HCT116 (cell line): ENCODE measurements around the gene INPP5B. TPM values are rescaled to one million over a fixed set of nuclear protein-coding genes. Genes with fewer than 3 reads are reported as not detected.

Experiments
- ATAC-seq: fragments of 200-7000 bp; cut with Tn5 transposase; 2 replicates; pipeline ENCODE4 v1.9.1; 2020; ENCODE audit warnings: mild to moderate bottlenecking, moderate library complexity
- BruUV-seq: library from RNA; stranded (reverse); fragments of 400-500 nt; replicated peaks from 2 replicates; lab custom pipeline; 2021; lab: Mats Ljungman, UMichigan
- CTCF ChIA-PET: fragments of 300-600 bp; sonication (Branson Sonifier 250); formaldehyde crosslinking; loops from one replicate; lab custom pipeline; 2021; ENCODE audit warnings: antibody characterized with exemption; lab: Charles Lee
- POLR2A ChIA-PET: fragments of 300-600, 350-600 bp; sonication (Branson Sonifier 250); formaldehyde crosslinking; loops from one replicate; lab custom pipeline; 2021; ENCODE audit warnings: antibody characterized with exemption; lab: Charles Lee
- RAD21 ChIA-PET, 2 experiments: fragments of 300-600 bp; sonication (Branson Sonifier 250); formaldehyde crosslinking; loops; one replicate each; lab custom pipeline; 2023; ENCODE audit warnings: low total read pairs in 2 of 2; ENCODE audit not compliant: uncharacterized antibody in 2 of 2, unreplicated experiment in 2 of 2, low non-redundant PET in 1 of 2; lab: Charles Lee
- DNase-seq: peaks from one replicate; pipeline ENCODE4 v3.0.0-alpha.2; 2010; ENCODE audit warnings: low read depth, low spot score
- H2AFZ ChIP-seq: fragments of 200-600 bp; shearing (Covaris generic), sonication (generic); 2 replicates; pipeline ENCODE4 v1.6.1; 2017; ENCODE audit warnings: low read depth, mixed run types, mixed read lengths, antibody characterized with exemption, low read length; ENCODE audit not compliant: poor library complexity, severe bottlenecking
- H3K27ac ChIP-seq: 2 replicates; pipeline ENCODE4 v1.5.1; 2012; ENCODE audit warnings: low read depth, low read length
- H3K27me3 ChIP-seq: fragments of 200-600 bp; sonication (generic); 2 replicates; pipeline ENCODE4 v1.6.1; 2016; ENCODE audit warnings: mixed run types, low read length, mixed read lengths; ENCODE audit not compliant: insufficient read depth
- H3K36me3 ChIP-seq, 2 experiments: fragments of 200-500 bp in 1 of 2; fragments of 200-600 bp in 1 of 2; sonication (Bioruptor generic) in 1 of 2; sonication (generic) in 1 of 2; 2 replicates each; pipeline versions ENCODE4 v1.5.1 to v1.6.1; 2014 to 2016; ENCODE audit warnings: low read length in 2 of 2, inconsistent platforms in 1 of 2, mixed read lengths in 1 of 2, mixed run types in 1 of 2; ENCODE audit not compliant: insufficient read depth in 2 of 2, control insufficient read depth in 1 of 2
- H3K4me1 ChIP-seq, 2 experiments: fragments of 200-600 bp in 1 of 2; sonication (generic) in 1 of 2; 2 replicates each; pipeline versions ENCODE4 v1.5.1 to v1.6.1; 2012 to 2017; ENCODE audit warnings: low read length in 2 of 2, inconsistent platforms in 1 of 2, mild to moderate bottlenecking in 1 of 2, mixed read lengths in 1 of 2, mixed run types in 1 of 2, moderate library complexity in 1 of 2; ENCODE audit not compliant: insufficient read depth in 2 of 2, control insufficient read depth in 1 of 2
- H3K4me2 ChIP-seq: fragments of 200-600 bp; sonication (generic); 2 replicates; pipeline ENCODE4 v1.6.1; 2017; ENCODE audit warnings: mixed run types, low read length, mixed read lengths
- H3K4me3 ChIP-seq, 2 experiments: fragments of 200-600 bp in 1 of 2; sonication (generic) in 1 of 2; replicated peaks in 1 of 2; 2 replicates each; pipeline ENCODE4 v1.5.1; 2011 to 2016; ENCODE audit warnings: low read length in 2 of 2, control low read depth in 1 of 2, low read depth in 1 of 2, mild to moderate bottlenecking in 1 of 2, mixed read lengths in 1 of 2, mixed run types in 1 of 2
- H3K79me2 ChIP-seq: fragments of 200-600 bp; sonication (generic); 2 replicates; pipeline ENCODE4 v1.6.1; 2017; ENCODE audit warnings: mild to moderate bottlenecking, mixed run types, low read length, moderate library complexity, mixed read lengths; ENCODE audit not compliant: insufficient read depth
- H3K9ac ChIP-seq: fragments of 200-600 bp; sonication (generic); 2 replicates; pipeline ENCODE4 v1.6.1; 2016; ENCODE audit warnings: low read length, mixed read lengths
- H3K9me2 ChIP-seq: fragments of 200-600 bp; sonication (generic), shearing (Covaris generic); 2 replicates; pipeline ENCODE4 v1.6.1; 2017; ENCODE audit warnings: mixed run types, mild to moderate bottlenecking, moderate library complexity; ENCODE audit not compliant: insufficient read depth
- H3K9me3 ChIP-seq, 2 experiments: fragments of 200-500 bp in 1 of 2; fragments of 200-600 bp in 1 of 2; sonication (Bioruptor generic) in 1 of 2; sonication (generic) in 1 of 2; 2 replicates each; pipeline ENCODE4 v1.6.1; 2014 to 2017; ENCODE audit warnings: low read length in 2 of 2, mixed read lengths in 2 of 2, inconsistent platforms in 1 of 2, low read depth in 1 of 2, mild to moderate bottlenecking in 1 of 2, mixed run types in 1 of 2, moderate library complexity in 1 of 2; ENCODE audit not compliant: control insufficient read depth in 1 of 2, insufficient read depth in 1 of 2
- H4K20me1 ChIP-seq: fragments of 200-600 bp; sonication (generic), shearing (Covaris generic); 2 replicates; pipeline ENCODE4 v1.6.1; 2017; ENCODE audit warnings: mixed run types, mild to moderate bottlenecking, moderate library complexity; ENCODE audit not compliant: insufficient read depth
- CBX3 ChIP-seq: IDR thresholded peaks from 2 replicates; pipeline ENCODE4 v1.6.1; 2012; ENCODE audit warnings: low read depth
- CEBPB ChIP-seq: IDR thresholded peaks from 2 replicates; pipeline ENCODE4 v1.6.1; 2012; ENCODE audit warnings: low read depth
- CTCF ChIP-seq, 3 experiments: fragments of 200-600 bp in 1 of 3; sonication (generic) in 1 of 3; IDR thresholded peaks in 2 of 3; conservative IDR thresholded peaks in 1 of 3; 2 replicates each; pipeline ENCODE4 v1.5.1; 2012 to 2017; ENCODE audit warnings: low read depth in 2 of 3, low read length in 2 of 3, antibody characterized with exemption in 1 of 3, borderline replicate concordance in 1 of 3, control low read depth in 1 of 3, mild to moderate bottlenecking in 1 of 3, mixed read lengths in 1 of 3, mixed run types in 1 of 3, moderate library complexity in 1 of 3; ENCODE audit not compliant: insufficient read depth in 1 of 3
- EZH2phosphoT487 ChIP-seq: fragments of 200-600 bp; IDR thresholded peaks from 2 replicates; pipeline ENCODE4 v1.6.1; 2018; ENCODE audit warnings: antibody characterized with exemption, borderline replicate concordance
- POLR2A ChIP-seq: IDR thresholded peaks from 2 replicates; pipeline ENCODE4 v1.7.0; 2011; ENCODE audit warnings: borderline replicate concordance; ENCODE audit not compliant: insufficient read depth, insufficient read length; ENCODE audit errors: extremely low read depth
- REST ChIP-seq: IDR thresholded peaks from 2 replicates; pipeline ENCODE4 v1.6.1; 2012; ENCODE audit warnings: low read depth
- SIN3A ChIP-seq: IDR thresholded peaks from 2 replicates; pipeline ENCODE4 v1.6.1; 2012; ENCODE audit warnings: low read depth
- YY1 ChIP-seq: IDR thresholded peaks from 2 replicates; pipeline ENCODE4 v1.6.1; 2011; ENCODE audit warnings: low read length, low read depth, moderate library complexity, mild to moderate bottlenecking; ENCODE audit not compliant: insufficient replicate concordance; ENCODE audit errors: extremely low read depth
- ZFX ChIP-seq: fragments of 450-650 bp; IDR thresholded peaks from 2 replicates; pipeline ENCODE4 v1.6.1; 2017
- ZNF274 ChIP-seq: fragments of 200-500 bp; sonication (Bioruptor generic); IDR thresholded peaks from 2 replicates; pipeline ENCODE4 v1.6.1; 2014; ENCODE audit warnings: mild to moderate bottlenecking, low read depth, low read length, inconsistent platforms
- intact Hi-C: fragments of 100-400 bp; cut with micrococcal nuclease; formaldehyde crosslinking; loops from 2 replicates; pipeline ENCODE4 v1.10.0; 2022
- total RNA-seq: library from RNA; stranded (reverse); gene quantifications from one replicate; pipeline ENCODE4 v1.2.1, GENCODE V29; 2021; ENCODE audit not compliant: unreplicated experiment

INPP5B gene
- total RNA-seq, 1 experiment from 2014 or later: 20.8 TPM

GRCh38 chr1:37854406-37854805, 92.4 kb downstream of the INPP5B start (continued):
- no peak for TF ChIP-seq ZFX
- TF ChIP-seq POLR2A: no peak

DNA sequence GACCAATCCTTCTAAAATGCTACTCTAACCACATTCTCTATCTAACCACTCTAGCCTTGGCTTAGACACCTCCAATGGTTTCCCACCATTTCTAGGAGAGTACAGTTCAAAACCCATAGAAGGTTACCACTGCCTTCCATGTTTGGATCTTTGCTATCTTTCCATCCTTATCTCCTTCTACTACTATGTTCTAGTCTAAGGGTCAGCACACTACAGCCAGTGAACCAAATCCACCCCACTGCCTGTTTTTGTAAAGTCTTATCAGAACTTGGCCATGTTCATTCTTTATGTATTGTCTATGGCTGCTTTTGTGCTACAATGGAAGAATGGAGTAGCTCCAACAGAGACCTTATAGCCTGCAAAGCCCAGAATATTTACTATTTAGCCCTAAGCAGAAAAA, 93.7 kb downstream of the INPP5B start:
- H3K4me1 ChIP-seq: peaks cover 2% of the 10 kb centered on the region in 2 experiments
- CTCF ChIA-PET: no interaction called here

More for the DNA sequence above, 93.7 kb downstream of the INPP5B start:
- no peak for TF ChIP-seq CBX3
- TF ChIP-seq ZNF274: no peak
- TF ChIP-seq ZFX: no peak
- TF ChIP-seq SIN3A: no peak
- no peak for TF ChIP-seq EZH2phosphoT487
- no peak for TF ChIP-seq CTCF (IDR thresholded peaks at IDR 0.05 in 2 of 3, conservative IDR thresholded peaks at IDR 0.05 in 1 of 3; ENCODE audit: borderline replicate concordance in 1 of 3, insufficient read depth in 1 of 3, low read depth in 2 of 3, low read length in 2 of 3)
- TF ChIP-seq REST: no peak
- no peak for TF ChIP-seq YY1
- TF ChIP-seq CEBPB: no peak
- intact Hi-C loops: no loop called here
- no TSS peak for BruUV-seq
- peaks cover 12 to 26% of the 10 kb centered on the region in 2 experiments; a peak in 3 of 4 replicates for H3K36me3 ChIP-seq
- peaks cover 90% of the 10 kb centered on the region for H3K79me2 ChIP-seq
- ChIA-PET RAD21 (no interaction called here), POLR2A (no interaction called here)
- H3K27ac ChIP-seq: no peak overlapping the region
- no peak overlapping the region for H3K4me3 ChIP-seq
- no peaks in the 10 kb centered on the region for H3K9me3 ChIP-seq
- H3K27me3 ChIP-seq: no peaks in the 10 kb centered on the region
- no peak overlapping the region for H3K4me2 ChIP-seq
- no peak overlapping the region for H3K9ac ChIP-seq
- ATAC-seq: no peak
- no peak overlapping the region for H2AFZ ChIP-seq
- H3K9me2 ChIP-seq: no peaks in the 10 kb centered on the region
- DNase-seq: no peak
- peaks cover 4% of the 10 kb centered on the region; the same call in 1 of the 2 replicates for H4K20me1 ChIP-seq
